ENCODE measurements around the gene ROBO3.

DNA sequence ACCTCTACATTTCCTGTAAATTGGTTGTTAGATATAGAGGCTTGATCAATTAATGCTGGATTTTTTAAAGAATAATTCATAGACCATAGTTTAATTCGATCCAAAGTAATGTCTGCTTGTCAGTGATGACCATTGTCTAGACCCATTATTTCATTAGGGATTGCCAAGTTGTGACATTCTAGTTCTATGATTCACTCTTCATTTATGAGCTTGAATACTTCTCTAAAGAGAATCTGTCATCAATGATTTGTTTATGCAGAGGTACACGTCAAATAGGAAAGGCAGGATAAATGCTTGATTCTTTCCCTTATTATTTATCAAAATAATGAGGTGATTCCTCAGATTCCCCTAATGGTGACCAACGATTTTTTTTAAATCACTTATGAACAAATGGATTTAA, 24.0 kb upstream of the ROBO3 start:
- TF ChIP-seq, protein P1, sequence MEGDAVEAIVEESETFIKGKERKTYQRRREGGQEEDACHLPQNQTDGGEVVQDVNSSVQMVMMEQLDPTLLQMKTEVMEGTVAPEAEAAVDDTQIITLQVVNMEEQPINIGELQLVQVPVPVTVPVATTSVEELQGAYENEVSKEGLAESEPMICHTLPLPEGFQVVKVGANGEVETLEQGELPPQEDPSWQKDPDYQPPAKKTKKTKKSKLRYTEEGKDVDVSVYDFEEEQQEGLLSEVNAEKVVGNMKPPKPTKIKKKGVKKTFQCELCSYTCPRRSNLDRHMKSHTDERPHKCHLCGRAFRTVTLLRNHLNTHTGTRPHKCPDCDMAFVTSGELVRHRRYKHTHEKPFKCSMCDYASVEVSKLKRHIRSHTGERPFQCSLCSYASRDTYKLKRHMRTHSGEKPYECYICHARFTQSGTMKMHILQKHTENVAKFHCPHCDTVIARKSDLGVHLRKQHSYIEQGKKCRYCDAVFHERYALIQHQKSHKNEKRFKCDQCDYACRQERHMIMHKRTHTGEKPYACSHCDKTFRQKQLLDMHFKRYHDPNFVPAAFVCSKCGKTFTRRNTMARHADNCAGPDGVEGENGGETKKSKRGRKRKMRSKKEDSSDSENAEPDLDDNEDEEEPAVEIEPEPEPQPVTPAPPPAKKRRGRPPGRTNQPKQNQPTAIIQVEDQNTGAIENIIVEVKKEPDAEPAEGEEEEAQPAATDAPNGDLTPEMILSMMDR (IDR thresholded peaks at IDR 0.05), result no peak
- no peak for TF ChIP-seq EZH2phosphoT487 (IDR thresholded peaks at IDR 0.05)
